ENCODE data around the gene SCN1B. TPM values are rescaled to one million over a fixed set of nuclear protein-coding genes. Genes with fewer than 3 reads are reported as not detected.
A peak's percentile ranks its signal among the peaks of the same experiment; 100 is the strongest.
"Not testable (repeated sequence)": the region's sequence is repeated elsewhere in the genome, so short reads cannot be mapped to it uniquely, and the experiment has no call there.

The SCN1B gene
- total and polyA plus RNA-seq, 7 donors = 55.6 to 345 (median 248) TPM

- 84 to 88% (median 86%) methylated on average over 15 of the region's 15 CpGs for WGBS, 3 donors
- peaks cover 0 to 41% of the 10 kb centered on the region in 2 donors for H3K36me3 ChIP-seq (ENCODE audit: insufficient read depth in 1 of 2, low read depth in 1 of 2)
- H3K27me3 ChIP-seq (ENCODE audit: insufficient read depth in 3 of 3, low read length in 2 of 3) = no peaks in the 10 kb centered on the region
- H3K27ac ChIP-seq = no peak overlapping the region
- no peaks in the 10 kb centered on the region for H3K9me3 ChIP-seq
- H3K4me1 ChIP-seq = peaks cover 4% of the 10 kb centered on the region
- ATAC-seq = no peak
- H3K4me3 ChIP-seq = no peak overlapping the region
- intact Hi-C loops (cut with DNase I) = no loop called here
- DNase-seq = no peak
- TF ChIP-seq CTCF (IDR thresholded peaks at IDR 0.05) = no peak
Observed at GRCh38 chr19:35006342-35006998, 23.8 kb upstream of the SCN1B start.

GRCh38 chr19:35006999-35007365 is 23.3 kb upstream of the SCN1B start:
- intact Hi-C loops (cut with DNase I) = no loop called here
- 95 to 100% (median 96%) methylated on average over 5 of the region's 5 CpGs for WGBS, 3 donors
- peaks cover 3% of the 10 kb centered on the region for H3K4me1 ChIP-seq
- ATAC-seq (no peak), DNase-seq (no peak)
- H3K9me3 ChIP-seq = no peaks in the 10 kb centered on the region
- H3K36me3 ChIP-seq (ENCODE audit: insufficient read depth in 1 of 2, low read depth in 1 of 2) = peaks cover 0 to 46% of the 10 kb centered on the region in 2 donors
- H3K27me3 ChIP-seq (ENCODE audit: insufficient read depth in 3 of 3, low read length in 2 of 3) = no peaks in the 10 kb centered on the region
- H3K4me3 ChIP-seq = no peak overlapping the region
- TF ChIP-seq CTCF (IDR thresholded peaks at IDR 0.05) = no peak
- H3K27ac ChIP-seq = no peak overlapping the region

- H3K27ac ChIP-seq; H3K27me3 ChIP-seq (ENCODE audit: insufficient read depth in 3 of 3, low read length in 2 of 3); H3K4me1 ChIP-seq; ATAC-seq; H3K4me3 ChIP-seq; DNase-seq; intact Hi-C loops (cut with DNase I); H3K9me3 ChIP-seq: not testable (repeated sequence)
- 97% methylated on average over 8 of the region's 8 CpGs for WGBS, 3 donors
- peaks cover 0 to 48% of the 10 kb centered on the region in 2 donors for H3K36me3 ChIP-seq (ENCODE audit: insufficient read depth in 1 of 2, low read depth in 1 of 2)
Observed at GRCh38 chr19:35007427-35007826, 22.8 kb upstream of the SCN1B start.

- peaks cover 8% of the 10 kb centered on the region for H3K4me1 ChIP-seq
- intact Hi-C loops (cut with DNase I) = no loop called here
- TF ChIP-seq CTCF (IDR thresholded peaks at IDR 0.05) = no peak
- peaks cover 0 to 47% of the 10 kb centered on the region in 2 donors for H3K36me3 ChIP-seq (ENCODE audit: insufficient read depth in 1 of 2, low read depth in 1 of 2)
- H3K9me3 ChIP-seq = no peaks in the 10 kb centered on the region
- ATAC-seq (no peak), DNase-seq (no peak)
- 76 to 89% (median 77%) methylated on average over 11 to 12 of the region's 12 CpGs for WGBS, 3 donors
- H3K27ac ChIP-seq = no peak overlapping the region
- no peak overlapping the region for H3K4me3 ChIP-seq
- no peaks in the 10 kb centered on the region for H3K27me3 ChIP-seq (ENCODE audit: insufficient read depth in 3 of 3, low read length in 2 of 3)
Observed at GRCh38 chr19:35008891-35009341, 21.4 kb upstream of the SCN1B start.

- Histone ChIP-seq H3K9me3 (no peaks in the 10 kb centered on the region), H3K4me1 (peaks cover 8% of the 10 kb centered on the region), H3K36me3 (ENCODE audit: insufficient read depth in 1 of 2, low read depth in 1 of 2) (peaks cover 0 to 55% of the 10 kb centered on the region in 2 donors), H3K27ac (no peak overlapping the region), H3K27me3 (ENCODE audit: insufficient read depth in 3 of 3, low read length in 2 of 3) (no peaks in the 10 kb centered on the region), H3K4me3 (no peak overlapping the region)
- TF ChIP-seq CTCF (IDR thresholded peaks at IDR 0.05) = no peak
- peak in 2 of 4 donors; percentile 24 to 47 for ATAC-seq
- DNase-seq = no peak
- intact Hi-C loops (cut with DNase I) = no loop called here
- 77 to 91% (median 90%) methylated on average over 35 to 36 of the region's 36 CpGs for WGBS, 3 donors
Observed at GRCh38 chr19:35009424-35010415, 20.6 kb upstream of the SCN1B start.

All from psoas muscle (tissue), 8 donors.